Measurements from ENCODE around the gene WRAP53. TPM values are rescaled to one million over a fixed set of nuclear protein-coding genes. Genes with fewer than 3 reads are reported as not detected.

Gene WRAP53
- total RNA-seq, 6 experiments from 2014 or later: 1.9 to 3.8 (median 3.0) TPM

GRCh38 chr17:7706631-7707354 is 18.5 kb downstream of the WRAP53 start:
- peaks cover 0 to under 1% (median 0%) of the 10 kb centered on the region in 4 donors for H3K36me3 ChIP-seq
- H3K4me1 ChIP-seq: no peaks in the 10 kb centered on the region
- TF ChIP-seq, protein P1, sequence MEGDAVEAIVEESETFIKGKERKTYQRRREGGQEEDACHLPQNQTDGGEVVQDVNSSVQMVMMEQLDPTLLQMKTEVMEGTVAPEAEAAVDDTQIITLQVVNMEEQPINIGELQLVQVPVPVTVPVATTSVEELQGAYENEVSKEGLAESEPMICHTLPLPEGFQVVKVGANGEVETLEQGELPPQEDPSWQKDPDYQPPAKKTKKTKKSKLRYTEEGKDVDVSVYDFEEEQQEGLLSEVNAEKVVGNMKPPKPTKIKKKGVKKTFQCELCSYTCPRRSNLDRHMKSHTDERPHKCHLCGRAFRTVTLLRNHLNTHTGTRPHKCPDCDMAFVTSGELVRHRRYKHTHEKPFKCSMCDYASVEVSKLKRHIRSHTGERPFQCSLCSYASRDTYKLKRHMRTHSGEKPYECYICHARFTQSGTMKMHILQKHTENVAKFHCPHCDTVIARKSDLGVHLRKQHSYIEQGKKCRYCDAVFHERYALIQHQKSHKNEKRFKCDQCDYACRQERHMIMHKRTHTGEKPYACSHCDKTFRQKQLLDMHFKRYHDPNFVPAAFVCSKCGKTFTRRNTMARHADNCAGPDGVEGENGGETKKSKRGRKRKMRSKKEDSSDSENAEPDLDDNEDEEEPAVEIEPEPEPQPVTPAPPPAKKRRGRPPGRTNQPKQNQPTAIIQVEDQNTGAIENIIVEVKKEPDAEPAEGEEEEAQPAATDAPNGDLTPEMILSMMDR (IDR thresholded peaks at IDR 0.05): no peak
- TF ChIP-seq POLR2A (IDR thresholded peaks at IDR 0.05): no peak
- DNase-seq (no peak), ATAC-seq (no peak)
- 75% methylated on average over 3 of the region's 3 CpGs for WGBS (ENCODE audit: insufficient coverage, low coverage, low lambda C conversion rate, missing lambda C conversion rate)
- H3K4me3 ChIP-seq: no peak overlapping the region
- no peak overlapping the region for H3K27ac ChIP-seq
- no peaks in the 10 kb centered on the region for H3K9me3 ChIP-seq
- intact Hi-C loops (cut with DNase I): no loop called here
- no peaks in the 10 kb centered on the region for H3K27me3 ChIP-seq

DNA sequence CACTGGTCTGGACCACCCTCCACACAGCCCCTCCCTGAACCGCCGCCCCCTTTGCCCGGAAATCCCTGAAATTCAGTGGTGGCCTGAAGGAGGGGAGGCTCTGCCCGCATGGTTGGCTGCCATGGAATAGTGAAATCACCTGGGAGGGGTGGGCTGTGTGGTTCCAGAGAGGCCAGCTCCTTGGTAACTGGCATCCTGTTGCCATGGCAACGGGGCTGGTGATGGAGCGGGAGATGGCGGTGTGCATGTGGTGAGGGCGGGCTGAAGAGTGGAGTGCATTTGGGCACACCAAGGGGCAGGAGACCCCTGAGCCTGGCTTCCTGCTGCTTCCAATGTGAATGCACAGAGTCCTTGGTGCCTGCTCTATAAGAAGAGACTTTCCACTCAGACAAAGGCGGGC is 19.2 kb downstream of the WRAP53 start:
- 53% methylated on average over 3 of the region's 9 CpGs for WGBS (ENCODE audit: insufficient coverage, low coverage, low lambda C conversion rate, missing lambda C conversion rate)

DNA sequence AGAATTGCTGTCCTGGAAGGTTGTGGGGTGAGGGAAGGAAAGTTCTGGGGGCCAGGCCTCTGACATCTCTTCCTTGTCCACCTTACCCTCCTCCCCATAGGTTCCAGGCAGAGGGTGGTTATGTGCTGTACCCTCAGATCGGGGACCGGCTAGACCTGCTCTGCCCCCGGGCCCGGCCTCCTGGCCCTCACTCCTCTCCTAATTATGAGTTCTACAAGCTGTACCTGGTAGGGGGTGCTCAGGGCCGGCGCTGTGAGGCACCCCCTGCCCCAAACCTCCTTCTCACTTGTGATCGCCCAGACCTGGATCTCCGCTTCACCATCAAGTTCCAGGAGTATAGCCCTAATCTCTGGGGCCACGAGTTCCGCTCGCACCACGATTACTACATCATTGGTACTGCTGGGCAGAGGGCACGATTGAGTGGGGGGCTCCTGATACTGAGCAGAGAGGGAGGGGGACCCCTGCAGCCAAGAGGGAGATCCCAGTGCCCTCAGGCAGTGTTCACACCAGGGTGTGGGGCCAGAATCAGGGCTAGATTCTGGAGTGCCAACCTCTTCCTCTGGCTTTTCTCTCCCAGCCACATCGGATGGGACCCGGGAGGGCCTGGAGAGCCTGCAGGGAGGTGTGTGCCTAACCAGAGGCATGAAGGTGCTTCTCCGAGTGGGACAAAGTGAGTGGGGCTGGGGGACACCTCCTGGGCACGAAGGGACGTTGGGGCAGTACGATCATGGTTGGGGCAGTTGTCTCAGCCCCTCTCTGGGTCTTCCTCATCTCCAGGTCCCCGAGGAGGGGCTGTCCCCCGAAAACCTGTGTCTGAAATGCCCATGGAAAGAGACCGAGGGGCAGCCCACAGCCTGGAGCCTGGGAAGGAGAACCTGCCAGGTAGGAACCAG is 19.8 kb downstream of the WRAP53 start:
- no peaks in the 10 kb centered on the region for H3K4me1 ChIP-seq
- TF ChIP-seq POLR2A (IDR thresholded peaks at IDR 0.05): no peak
- TF ChIP-seq, protein P1 (IDR thresholded peaks at IDR 0.05): no peak
- 53% methylated on average over 3 of the region's 22 CpGs for WGBS (ENCODE audit: insufficient coverage, low coverage, low lambda C conversion rate, missing lambda C conversion rate)
- no peaks in the 10 kb centered on the region for H3K36me3 ChIP-seq
- H3K27ac ChIP-seq: no peak overlapping the region
- intact Hi-C loops (cut with DNase I): no loop called here
- no peaks in the 10 kb centered on the region for H3K27me3 ChIP-seq
- ATAC-seq: no peak
- H3K9me3 ChIP-seq: no peaks in the 10 kb centered on the region
- no peak overlapping the region for H3K4me3 ChIP-seq
- DNase-seq: no peak

More for the DNA sequence above, 19.2 kb downstream of the WRAP53 start:
- no peaks in the 10 kb centered on the region for H3K27me3 ChIP-seq
- no peaks in the 10 kb centered on the region for H3K9me3 ChIP-seq
- TF ChIP-seq POLR2A (IDR thresholded peaks at IDR 0.05): no peak
- TF ChIP-seq, protein P1 (IDR thresholded peaks at IDR 0.05): no peak
- no peaks in the 10 kb centered on the region for H3K36me3 ChIP-seq
- no peak overlapping the region for H3K27ac ChIP-seq
- intact Hi-C loops (cut with DNase I): no loop called here
- ATAC-seq: no peak
- no peak overlapping the region for H3K4me3 ChIP-seq
- no peak for DNase-seq
- H3K4me1 ChIP-seq: no peaks in the 10 kb centered on the region

DNA sequence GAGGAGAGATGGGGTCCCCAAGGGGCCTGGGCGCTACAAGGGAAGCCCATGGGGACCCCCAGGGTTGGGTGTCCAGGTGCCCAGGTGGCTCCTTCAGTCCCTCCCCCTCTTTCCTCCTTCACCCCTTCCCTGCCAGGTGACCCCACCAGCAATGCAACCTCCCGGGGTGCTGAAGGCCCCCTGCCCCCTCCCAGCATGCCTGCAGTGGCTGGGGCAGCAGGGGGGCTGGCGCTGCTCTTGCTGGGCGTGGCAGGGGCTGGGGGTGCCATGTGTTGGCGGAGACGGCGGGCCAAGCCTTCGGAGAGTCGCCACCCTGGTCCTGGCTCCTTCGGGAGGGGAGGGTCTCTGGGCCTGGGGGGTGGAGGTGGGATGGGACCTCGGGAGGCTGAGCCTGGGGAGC is 20.8 kb downstream of the WRAP53 start:
- H3K27ac ChIP-seq: no peak overlapping the region
- no peaks in the 10 kb centered on the region for H3K36me3 ChIP-seq
- no peak for TF ChIP-seq POLR2A (IDR thresholded peaks at IDR 0.05)
- TF ChIP-seq, protein P1 (IDR thresholded peaks at IDR 0.05): no peak
- no peaks in the 10 kb centered on the region for H3K9me3 ChIP-seq
- H3K4me3 ChIP-seq: no peak overlapping the region
- intact Hi-C loops (cut with DNase I): no loop called here
- ATAC-seq (no peak), DNase-seq (no peak)
- 17% methylated on average over 1 of the region's 11 CpGs for WGBS (ENCODE audit: insufficient coverage, low coverage, low lambda C conversion rate, missing lambda C conversion rate)
- no peaks in the 10 kb centered on the region for H3K4me1 ChIP-seq
- no peaks in the 10 kb centered on the region for H3K27me3 ChIP-seq
